Measurements from ENCODE around the gene PRR22.
"Not testable (repeated sequence)": the region's sequence is repeated elsewhere in the genome, so short reads cannot be mapped to it uniquely, and the experiment has no call there.

The PRR22 gene

DNA sequence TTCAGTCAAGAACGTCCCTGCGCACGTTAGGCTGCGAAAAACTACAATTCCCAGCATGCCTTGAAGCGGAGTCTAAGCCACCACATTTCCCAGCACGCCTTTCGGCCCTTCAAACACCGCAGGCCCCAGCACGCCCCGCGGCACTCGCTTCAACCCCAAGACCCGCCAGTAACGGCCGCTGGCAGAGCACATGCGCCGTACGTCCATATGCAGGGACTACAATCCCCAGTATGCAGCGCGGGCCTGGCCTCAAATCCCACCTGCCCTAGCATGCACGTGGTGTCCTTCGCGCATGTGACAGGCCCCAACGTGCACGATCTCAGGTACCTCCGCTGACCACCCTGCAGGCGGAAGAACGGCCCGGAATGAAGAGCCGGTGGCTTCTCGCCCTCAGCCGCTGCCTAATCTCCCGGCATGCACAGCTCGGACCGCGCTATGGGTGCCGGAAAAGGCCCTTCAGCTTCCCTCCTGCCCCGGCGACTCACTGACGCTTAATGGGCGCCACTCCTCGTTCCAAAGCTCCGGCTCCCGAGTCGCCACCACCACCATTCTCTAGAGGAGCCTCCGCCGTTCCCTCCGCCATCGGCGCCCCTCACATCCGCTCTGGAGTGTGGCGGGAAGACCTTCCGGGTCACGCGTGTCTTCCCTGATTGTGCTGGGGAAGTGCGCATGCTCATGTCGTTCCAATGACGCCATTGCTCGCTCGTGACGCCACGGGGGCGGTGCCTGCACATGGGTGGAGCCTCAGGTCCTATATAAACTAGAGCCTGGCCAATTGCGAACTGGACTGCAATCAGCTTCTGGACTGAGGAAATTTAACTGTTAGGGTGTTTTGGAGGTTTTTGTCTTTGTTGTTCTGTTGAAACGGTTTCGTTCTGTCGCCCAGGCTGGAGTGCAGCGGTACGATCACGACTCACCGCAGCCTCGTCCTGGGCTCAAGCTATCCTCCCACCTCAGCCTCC is 6.3 kb upstream of the PRR22 start, which contains the start of gene DUS3L:
Gene DUS3L (minus strand): TSS at position 605 of the 962 bp plus-strand sequence. CDS start 22 bp downstream, at position 583.
- peak; percentile 97 for DNase-seq (ENCODE audit: low spot score)

DNA sequence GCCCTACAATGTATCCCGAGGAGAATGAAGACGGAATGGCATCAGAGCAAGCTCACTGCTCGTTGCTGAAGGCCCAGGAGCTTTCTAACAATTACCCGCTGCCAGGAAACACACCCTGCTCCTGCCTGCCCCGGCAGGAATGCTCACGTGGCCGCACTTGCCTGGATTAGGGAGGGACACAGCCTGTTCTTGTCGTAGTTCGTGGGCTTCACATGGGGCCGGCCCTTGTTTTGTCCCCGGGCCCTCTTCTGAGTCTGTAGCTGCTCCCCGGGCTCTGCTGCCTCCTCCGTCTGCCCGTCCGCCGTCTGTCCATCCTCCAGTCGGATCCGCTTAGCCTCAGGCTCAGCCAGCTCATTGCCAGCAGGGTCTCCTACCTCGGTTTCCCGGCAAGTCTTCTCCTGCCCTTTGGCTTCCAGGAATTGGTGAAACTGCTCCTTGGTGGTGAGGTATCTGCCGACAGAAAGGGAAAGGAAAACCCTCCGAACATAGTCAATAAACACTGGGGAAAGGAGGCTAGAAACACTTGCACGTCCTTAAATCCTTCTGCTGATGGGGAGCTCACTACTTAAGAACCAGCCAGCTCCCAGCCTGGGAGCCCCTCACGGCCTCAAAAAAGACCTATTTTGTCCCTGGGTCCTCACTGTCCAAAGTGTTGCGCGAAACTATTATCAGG is 5.5 kb upstream of the PRR22 start:
- no peak for DNase-seq (ENCODE audit: low spot score)

DNA sequence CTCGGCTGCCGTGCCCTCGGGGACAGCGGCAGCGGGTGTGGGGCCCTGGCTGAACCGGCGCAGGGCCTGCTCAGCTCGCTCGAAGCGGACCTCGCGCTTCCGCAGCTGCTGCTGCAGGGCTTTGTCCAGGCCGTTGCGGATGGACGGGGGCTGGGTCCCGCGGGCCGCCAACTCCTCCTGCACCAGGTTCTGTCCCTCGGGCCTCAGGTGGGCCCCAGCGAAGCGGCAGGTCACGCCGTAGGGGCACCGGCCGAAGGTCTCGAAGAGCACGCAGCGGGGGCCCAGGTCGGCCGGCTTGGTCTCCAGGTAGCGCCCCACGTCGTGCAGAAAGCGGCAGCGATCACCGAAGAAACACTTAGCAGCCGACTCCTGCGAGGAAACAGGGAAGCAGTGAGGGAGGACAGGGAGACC is 4.8 kb upstream of the PRR22 start:
- no peak for DNase-seq (ENCODE audit: low spot score)

DNA sequence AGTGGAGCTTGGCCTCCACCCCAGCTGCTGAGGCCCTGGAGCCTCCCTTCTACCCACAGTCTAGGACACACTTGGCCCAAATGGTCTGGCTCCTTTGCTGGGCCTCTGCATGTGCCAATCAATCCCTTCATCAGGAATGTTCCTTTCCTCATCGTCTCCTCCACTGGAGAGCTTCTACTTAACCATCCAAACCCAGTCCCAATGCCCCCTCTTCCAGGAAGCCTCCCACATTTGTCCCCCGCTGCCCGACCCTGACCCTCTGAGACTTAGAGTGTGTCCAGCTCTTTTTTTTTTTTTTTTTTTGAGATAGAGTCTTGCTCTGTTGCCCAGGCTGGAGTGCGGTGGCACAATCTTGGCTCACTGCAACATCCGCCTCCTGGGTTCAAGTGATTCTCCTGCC is 3.9 kb upstream of the PRR22 start:
- DNase-seq (ENCODE audit: low spot score), result no peak

DNA sequence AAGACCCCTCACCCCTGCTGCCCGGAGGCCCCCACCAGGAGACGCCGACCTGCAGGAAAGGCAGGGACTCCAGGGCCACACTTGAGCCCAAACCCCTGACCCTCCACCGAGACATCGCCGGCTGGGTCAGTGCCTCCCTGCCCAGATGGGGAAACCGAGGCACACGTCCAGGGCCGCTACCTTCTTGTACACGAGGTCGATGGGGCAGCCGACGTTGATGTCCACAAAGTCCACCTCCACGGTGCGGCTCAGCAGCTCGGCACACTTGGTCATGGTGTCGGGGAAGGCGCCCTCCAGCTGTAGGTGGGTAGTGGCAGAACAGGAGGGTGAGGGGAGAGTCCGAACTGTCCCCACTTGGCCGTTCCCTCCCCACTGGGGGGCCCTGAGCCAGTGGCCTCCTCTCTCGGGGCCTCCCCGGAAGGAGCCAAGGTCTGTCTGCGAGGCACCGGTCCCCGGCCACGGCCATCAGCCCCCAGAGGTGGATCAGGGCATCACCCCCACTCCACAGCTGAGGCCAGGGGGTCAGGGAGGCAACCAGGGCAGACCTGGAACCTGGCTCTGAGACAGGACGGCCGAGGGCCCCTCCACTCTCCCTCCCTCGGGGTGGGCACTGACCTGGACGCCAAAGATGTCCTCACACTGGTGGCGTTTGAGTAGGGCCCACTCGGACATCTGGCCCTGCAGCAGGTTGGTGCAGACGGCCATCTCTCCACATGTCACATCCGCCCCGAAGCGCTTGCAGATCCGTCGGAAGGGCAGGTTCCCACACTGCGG is 3.0 kb upstream of the PRR22 start:
- no peak for DNase-seq (ENCODE audit: low spot score)

- no peak for DNase-seq (ENCODE audit: low spot score)
These were observed 2.3 kb upstream of the PRR22 start for GRCh38 chr19:5786593-5787408.

DNA sequence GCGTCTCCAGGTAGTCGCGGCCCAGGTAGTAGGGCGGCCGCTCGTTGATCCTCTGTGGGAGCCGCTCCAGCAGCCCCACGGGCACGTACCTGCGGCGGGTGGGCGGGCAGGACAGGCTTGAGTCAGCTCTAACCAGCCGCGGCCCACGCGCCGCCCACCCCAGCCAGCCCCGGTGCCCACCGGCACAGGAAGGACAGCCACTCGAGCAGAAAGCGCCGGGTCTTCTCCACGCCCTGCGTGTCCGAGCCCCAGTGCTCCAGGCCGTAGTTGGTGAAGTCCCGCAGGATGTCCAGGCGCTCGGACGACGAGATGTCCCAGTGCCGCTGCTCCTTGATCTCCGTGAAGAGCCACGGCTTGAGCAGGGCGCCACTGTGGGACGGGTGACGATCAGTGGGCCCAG is 877 bp upstream of the PRR22 start:
- DNase-seq (ENCODE audit: low spot score), result no peak

- DNase-seq (ENCODE audit: low spot score), result no peak
These were observed 1.3 kb downstream of the PRR22 start for GRCh38 chr19:5782945-5783919.

GRCh38 chr19:5782322-5782721 is 2.2 kb downstream of the PRR22 start:
- DNase-seq (ENCODE audit: low spot score), result no peak

DNA sequence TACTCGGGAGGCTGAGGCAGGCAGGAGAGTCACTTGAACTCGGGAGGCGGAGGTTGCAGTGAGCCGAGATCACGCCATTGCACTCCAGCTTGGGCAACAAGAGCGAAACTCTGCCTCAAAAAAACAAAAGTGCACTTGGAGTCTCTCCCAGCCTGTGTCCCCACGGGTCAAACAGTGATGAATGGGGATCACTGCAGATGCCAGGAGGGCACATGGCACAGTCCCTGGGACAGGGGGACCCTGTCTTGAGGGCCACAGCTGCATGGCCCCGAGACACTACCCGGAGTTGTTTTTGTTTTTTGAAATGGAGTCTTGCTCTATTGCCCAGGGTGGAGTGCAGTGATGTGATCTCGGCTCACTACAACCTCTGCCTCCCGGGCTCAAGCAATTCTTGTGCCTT is 3.6 kb downstream of the PRR22 start:
- not testable (repeated sequence) for DNase-seq (ENCODE audit: low spot score)

GRCh38 chr19:5778402-5778801 is 6.1 kb downstream of the PRR22 start:
- DNase-seq (ENCODE audit: low spot score), result no peak

DNA sequence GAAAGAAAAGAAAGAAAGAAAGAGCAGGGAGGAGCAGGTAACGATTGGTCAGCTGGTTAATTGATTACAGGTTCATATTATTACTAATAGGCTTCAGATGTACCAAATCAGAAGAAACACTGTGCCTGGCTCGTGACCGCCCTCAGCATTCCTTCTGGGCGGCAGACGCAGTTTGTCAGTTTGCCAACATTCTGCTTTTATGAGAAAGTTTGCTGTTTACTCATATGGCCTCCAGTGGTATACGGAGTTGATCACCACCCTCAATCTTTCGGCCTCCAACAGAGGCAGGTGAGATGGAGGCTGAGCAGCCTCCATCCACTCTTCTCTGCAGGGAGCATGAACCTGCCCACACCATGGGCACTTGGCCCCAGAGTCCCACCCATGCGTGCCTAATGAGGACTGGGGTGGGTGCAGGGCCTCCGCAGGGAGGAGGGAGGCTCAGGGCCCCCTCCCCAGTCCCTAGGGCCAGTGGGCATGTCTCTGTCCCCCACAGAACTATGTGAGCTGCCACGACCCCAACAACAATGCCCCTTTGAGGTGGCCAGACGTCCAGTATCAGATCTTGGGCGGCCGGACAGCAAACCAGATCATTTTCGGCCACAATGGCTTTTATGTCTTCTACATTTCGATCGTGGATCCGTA is 8.8 kb downstream of the PRR22 start:
- peak; percentile 31 for DNase-seq (ENCODE audit: low spot score)

GRCh38 chr19:5774921-5775320 is 9.6 kb downstream of the PRR22 start:
- no peak for DNase-seq (ENCODE audit: low spot score)

GRCh38 chr19:5773276-5773675 is 11.3 kb downstream of the PRR22 start:
- DNase-seq (ENCODE audit: low spot score), result no peak

DNA sequence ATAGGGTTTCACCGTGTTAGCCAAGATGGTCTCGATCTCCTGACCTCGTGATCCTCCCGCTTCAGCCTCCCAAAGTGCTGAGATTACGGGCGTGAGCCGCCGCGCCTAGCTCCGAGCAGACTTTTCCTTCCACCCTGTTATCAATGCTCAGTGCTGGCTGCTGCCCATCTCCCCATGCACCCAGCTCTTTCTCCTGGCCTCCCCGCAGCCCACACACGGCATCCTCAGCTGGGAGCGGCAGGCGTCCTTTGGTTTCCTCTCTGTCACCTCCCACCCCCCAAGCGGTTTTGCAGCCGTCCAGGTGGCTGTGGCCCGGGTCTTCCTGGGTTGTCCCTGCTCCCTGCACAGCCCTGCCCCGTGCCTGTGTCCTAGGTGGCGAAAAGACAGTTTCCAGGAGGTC is 12.1 kb downstream of the PRR22 start:
- no peak for DNase-seq (ENCODE audit: low spot score)

DNA sequence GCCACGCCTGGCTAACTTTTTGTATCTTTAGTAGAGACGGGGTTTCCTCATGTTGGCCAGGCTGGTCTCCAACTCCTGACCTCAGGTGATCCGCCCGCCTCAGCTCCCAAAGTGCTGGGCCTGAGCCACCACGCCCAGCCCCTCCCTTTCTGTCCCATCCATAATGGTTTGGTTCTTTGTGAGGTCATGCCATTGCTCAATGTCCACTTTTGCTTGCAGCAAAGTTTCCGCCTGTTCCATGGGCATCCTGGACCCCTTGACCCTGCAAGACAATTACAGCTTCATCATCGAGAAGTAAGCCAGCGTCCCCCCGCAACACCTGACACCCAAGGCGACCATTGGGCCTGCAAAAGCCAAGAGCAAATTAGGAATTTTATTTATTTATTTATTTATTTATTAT is 16.6 kb downstream of the PRR22 start:
- DNase-seq (ENCODE audit: low spot score), result no peak

GRCh38 chr19:5765220-5765619 is 19.3 kb downstream of the PRR22 start:
- DNase-seq (ENCODE audit: low spot score), result no peak

- DNase-seq (ENCODE audit: low spot score), result no peak
These were observed 21.8 kb downstream of the PRR22 start for GRCh38 chr19:5762608-5763217.

GRCh38 chr19:5753743-5754142 is 30.8 kb downstream of the PRR22 start:
- no peak for DNase-seq (ENCODE audit: low spot score)
